ENCODE measurements around the gene STK40.
A peak's percentile ranks its signal among the peaks of the same experiment; 100 is the strongest.

Gene STK40

DNA sequence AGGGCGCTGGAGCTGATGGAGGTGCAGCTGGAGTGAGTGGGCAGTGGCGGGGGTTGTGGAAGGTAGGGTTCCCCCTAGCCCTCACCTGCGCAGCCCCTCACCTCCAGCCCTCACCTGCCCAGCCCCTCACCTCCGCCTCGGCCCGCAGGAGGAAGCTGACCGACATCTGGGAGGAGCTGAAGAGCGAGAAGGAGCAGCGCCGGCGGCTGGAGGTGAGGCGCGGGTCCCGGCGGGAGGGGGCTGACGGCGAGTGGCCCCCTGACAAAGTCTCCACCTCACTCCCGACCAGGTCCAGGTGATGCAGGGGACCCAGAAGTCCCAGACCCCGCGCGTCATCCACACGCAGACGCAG, 65.0 kb downstream of the STK40 start:
- Histone ChIP-seq H3F3A (ENCODE audit: control insufficient read depth, insufficient read depth) (peaks cover 5% of the 10 kb centered on the region; the same call in 1 of the 2 replicates), H3K27ac (ENCODE audit: low read depth, low read length) (no peak overlapping the region), H3K4me1 (ENCODE audit: control insufficient read depth, low read length) (peaks cover 41% of the 10 kb centered on the region), H3K27me3 (ENCODE audit: control insufficient read depth, low read length) (0 out of 2 replicates have a peak, but pooled peaks cover 2% of the 10 kb centered on the region), H3K4me3 (ENCODE audit: low read length) (peak overlapping the region; percentile 60), H3K9me3 (ENCODE audit: control insufficient read depth, insufficient read depth, low read length) (no peaks in the 10 kb centered on the region), H3K36me3 (ENCODE audit: control insufficient read depth, low read length) (no peaks in the 10 kb centered on the region), H3K79me2 (ENCODE audit: control insufficient read depth, low read length) (no peaks in the 10 kb centered on the region), H4K20me1 (ENCODE audit: control insufficient read depth, insufficient read depth, low read depth, low read length) (no peaks in the 10 kb centered on the region), H3K9me2 (replicated peaks; ENCODE audit: control insufficient read depth, low read length) (no peaks in the 10 kb centered on the region), H3K4me2 (ENCODE audit: low read length) (peak overlapping the region; percentile 61)
- TF ChIP-seq, protein P1, sequence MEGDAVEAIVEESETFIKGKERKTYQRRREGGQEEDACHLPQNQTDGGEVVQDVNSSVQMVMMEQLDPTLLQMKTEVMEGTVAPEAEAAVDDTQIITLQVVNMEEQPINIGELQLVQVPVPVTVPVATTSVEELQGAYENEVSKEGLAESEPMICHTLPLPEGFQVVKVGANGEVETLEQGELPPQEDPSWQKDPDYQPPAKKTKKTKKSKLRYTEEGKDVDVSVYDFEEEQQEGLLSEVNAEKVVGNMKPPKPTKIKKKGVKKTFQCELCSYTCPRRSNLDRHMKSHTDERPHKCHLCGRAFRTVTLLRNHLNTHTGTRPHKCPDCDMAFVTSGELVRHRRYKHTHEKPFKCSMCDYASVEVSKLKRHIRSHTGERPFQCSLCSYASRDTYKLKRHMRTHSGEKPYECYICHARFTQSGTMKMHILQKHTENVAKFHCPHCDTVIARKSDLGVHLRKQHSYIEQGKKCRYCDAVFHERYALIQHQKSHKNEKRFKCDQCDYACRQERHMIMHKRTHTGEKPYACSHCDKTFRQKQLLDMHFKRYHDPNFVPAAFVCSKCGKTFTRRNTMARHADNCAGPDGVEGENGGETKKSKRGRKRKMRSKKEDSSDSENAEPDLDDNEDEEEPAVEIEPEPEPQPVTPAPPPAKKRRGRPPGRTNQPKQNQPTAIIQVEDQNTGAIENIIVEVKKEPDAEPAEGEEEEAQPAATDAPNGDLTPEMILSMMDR (IDR thresholded peaks at IDR 0.05; ENCODE audit: low read depth, low read length, poor library complexity, severe bottlenecking) = no peak
- no peak for TF ChIP-seq EZH2phosphoT487 (IDR thresholded peaks at IDR 0.05; ENCODE audit: borderline replicate concordance, low read length)

DNA sequence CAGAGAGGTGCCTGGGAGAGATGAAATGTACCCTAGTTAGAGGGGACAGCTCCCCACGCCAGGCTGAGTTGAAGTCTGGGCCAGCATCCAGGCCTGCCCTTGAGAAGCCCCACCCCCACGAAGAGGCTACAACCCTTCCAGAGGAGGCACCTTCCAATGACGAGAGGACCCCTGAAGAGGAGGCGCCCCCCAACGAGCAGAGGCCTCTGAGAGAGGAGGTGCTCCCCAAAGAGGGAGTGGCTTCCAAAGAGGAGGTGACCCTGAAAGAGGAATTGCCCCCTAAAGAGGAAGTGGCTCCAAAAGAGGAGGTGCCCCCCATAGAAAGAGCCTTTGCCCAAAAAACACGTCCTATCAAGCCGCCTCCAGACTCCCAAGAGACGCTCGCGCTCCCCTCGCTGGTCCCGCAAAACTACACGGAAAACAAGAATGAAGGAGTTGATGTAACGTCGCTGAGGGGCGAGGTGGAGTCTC, 65.4 kb downstream of the STK40 start:
- Histone ChIP-seq H3K79me2 (ENCODE audit: control insufficient read depth, low read length) (no peaks in the 10 kb centered on the region), H3K4me2 (ENCODE audit: low read length) (peak overlapping the region; percentile 61), H3K27me3 (ENCODE audit: control insufficient read depth, low read length) (0 out of 2 replicates have a peak, but pooled peaks cover 2% of the 10 kb centered on the region), H3K4me1 (ENCODE audit: control insufficient read depth, low read length) (peaks cover 41% of the 10 kb centered on the region), H3K27ac (ENCODE audit: low read depth, low read length) (no peak overlapping the region), H3K9me2 (replicated peaks; ENCODE audit: control insufficient read depth, low read length) (no peaks in the 10 kb centered on the region), H4K20me1 (ENCODE audit: control insufficient read depth, insufficient read depth, low read depth, low read length) (no peaks in the 10 kb centered on the region), H3K36me3 (ENCODE audit: control insufficient read depth, low read length) (no peaks in the 10 kb centered on the region), H3F3A (ENCODE audit: control insufficient read depth, insufficient read depth) (peaks cover 5% of the 10 kb centered on the region; the same call in 1 of the 2 replicates), H3K9me3 (ENCODE audit: control insufficient read depth, insufficient read depth, low read length) (no peaks in the 10 kb centered on the region), H3K4me3 (ENCODE audit: low read length) (peak overlapping the region; percentile 60)
- TF ChIP-seq, protein P1 (IDR thresholded peaks at IDR 0.05; ENCODE audit: low read depth, low read length, poor library complexity, severe bottlenecking) = no peak
- TF ChIP-seq EZH2phosphoT487 (IDR thresholded peaks at IDR 0.05; ENCODE audit: borderline replicate concordance, low read length) = no peak

- Histone ChIP-seq H3K27ac (ENCODE audit: low read depth, low read length) (no peak overlapping the region), H3K36me3 (ENCODE audit: control insufficient read depth, low read length) (peaks cover 29% of the 10 kb centered on the region), H3K9me3 (ENCODE audit: control insufficient read depth, insufficient read depth, low read length) (no peaks in the 10 kb centered on the region), H3K4me2 (ENCODE audit: low read length) (no peak overlapping the region), H4K20me1 (ENCODE audit: control insufficient read depth, insufficient read depth, low read depth, low read length) (no peaks in the 10 kb centered on the region), H3F3A (ENCODE audit: control insufficient read depth, insufficient read depth) (peaks cover 21% of the 10 kb centered on the region), H3K4me1 (ENCODE audit: control insufficient read depth, low read length) (peaks cover 36% of the 10 kb centered on the region), H3K4me3 (ENCODE audit: low read length) (no peak overlapping the region), H3K79me2 (ENCODE audit: control insufficient read depth, low read length) (0 out of 2 replicates have a peak, but pooled peaks cover 5% of the 10 kb centered on the region), H3K27me3 (ENCODE audit: control insufficient read depth, low read length) (no peaks in the 10 kb centered on the region), H3K9me2 (replicated peaks; ENCODE audit: control insufficient read depth, low read length) (no peaks in the 10 kb centered on the region)
- TF ChIP-seq EZH2phosphoT487 (IDR thresholded peaks at IDR 0.05; ENCODE audit: borderline replicate concordance, low read length) = no peak
Observed at GRCh38 chr1:36309397-36309796, 76.3 kb downstream of the STK40 start.

DNA sequence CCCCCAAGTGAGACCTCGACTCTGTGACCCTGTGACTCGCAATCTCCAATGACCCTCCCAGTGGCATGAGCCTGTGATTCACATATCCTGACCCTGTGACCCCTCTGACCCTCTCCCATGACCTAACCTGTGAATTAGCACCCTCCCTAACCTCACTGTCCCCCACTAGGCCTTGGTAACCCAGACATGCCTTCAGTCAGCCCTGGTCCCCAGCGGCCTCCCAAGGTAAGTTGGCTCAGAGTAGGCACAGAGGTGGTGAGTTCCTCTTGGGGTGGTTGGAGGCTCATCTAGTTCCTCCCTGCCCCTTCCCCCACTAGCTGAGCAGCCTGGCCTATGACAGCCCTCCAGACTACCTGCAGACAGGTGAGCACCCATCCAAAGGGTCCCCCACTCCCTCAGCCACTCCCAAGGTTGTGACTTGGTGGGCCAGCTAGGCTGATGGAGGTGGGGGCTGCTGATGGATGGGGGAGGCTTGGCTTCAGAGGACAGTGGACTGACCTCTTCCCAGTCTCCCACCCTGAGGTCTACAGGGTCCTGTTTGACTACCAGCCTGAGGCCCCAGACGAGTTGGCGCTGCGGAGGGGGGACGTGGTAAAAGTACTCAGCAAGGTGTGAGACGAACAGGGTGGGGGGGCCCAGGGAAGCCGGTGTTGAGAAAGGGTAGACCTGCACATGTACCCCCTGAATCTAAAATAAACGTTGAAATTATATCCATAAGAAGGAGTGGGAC, 78.0 kb downstream of the STK40 start:
- 0 out of 2 replicates have a peak, but pooled peaks cover 5% of the 10 kb centered on the region for H3K79me2 ChIP-seq (ENCODE audit: control insufficient read depth, low read length)
- H3K4me2 ChIP-seq (ENCODE audit: low read length) = peak overlapping the region; percentile 93
- peaks cover 38% of the 10 kb centered on the region for H3K4me1 ChIP-seq (ENCODE audit: control insufficient read depth, low read length)
- H3K9me2 ChIP-seq (replicated peaks; ENCODE audit: control insufficient read depth, low read length) = no peaks in the 10 kb centered on the region
- peaks cover 41% of the 10 kb centered on the region for H3K36me3 ChIP-seq (ENCODE audit: control insufficient read depth, low read length)
- no peaks in the 10 kb centered on the region for H3K27me3 ChIP-seq (ENCODE audit: control insufficient read depth, low read length)
- H3K9me3 ChIP-seq (ENCODE audit: control insufficient read depth, insufficient read depth, low read length) = no peaks in the 10 kb centered on the region
- no peak overlapping the region for H3K27ac ChIP-seq (ENCODE audit: low read depth, low read length)
- peak overlapping the region; percentile 89 for H3K4me3 ChIP-seq (ENCODE audit: low read length)
- TF ChIP-seq, protein P1 (IDR thresholded peaks at IDR 0.05; ENCODE audit: low read depth, low read length, poor library complexity, severe bottlenecking) = no peak
- TF ChIP-seq EZH2phosphoT487 (IDR thresholded peaks at IDR 0.05; ENCODE audit: borderline replicate concordance, low read length) = no peak
- no peaks in the 10 kb centered on the region for H4K20me1 ChIP-seq (ENCODE audit: control insufficient read depth, insufficient read depth, low read depth, low read length)
- peaks cover 28% of the 10 kb centered on the region for H3F3A ChIP-seq (ENCODE audit: control insufficient read depth, insufficient read depth)

All from DOHH2 (cell line).